GM19099 (cell line): ENCODE results near the gene EXTL1.

Experiments used
- POLR2A ChIP-seq: IDR thresholded peaks from 3 replicates; pipeline ENCODE4 v1.6.1; 2011; ENCODE audit warnings: low read depth; ENCODE audit not compliant: insufficient read length; ENCODE audit errors: extremely low read depth

EXTL1 gene

GRCh38 chr1:26041401-26041800 is 19.8 kb downstream of the EXTL1 start:
- no peak for TF ChIP-seq POLR2A

- TF ChIP-seq POLR2A, result no peak
Measured at GRCh38 chr1:26041978-26042377, 20.4 kb downstream of the EXTL1 start.

GRCh38 chr1:26043765-26044164 is 22.2 kb downstream of the EXTL1 start:
- no peak for TF ChIP-seq POLR2A

- TF ChIP-seq POLR2A, result no peak
Measured at GRCh38 chr1:26044414-26044813, 22.8 kb downstream of the EXTL1 start.

GRCh38 chr1:26044971-26045721 is 23.6 kb downstream of the EXTL1 start:
- no peak for TF ChIP-seq POLR2A

GRCh38 chr1:26045722-26046245 is 24.2 kb downstream of the EXTL1 start, which contains the start of gene SLC30A2:
Gene SLC30A2 (minus strand): TSS chr1:26046118. CDS start chr1:26045896, 222 bp downstream.
- no peak for TF ChIP-seq POLR2A

- TF ChIP-seq POLR2A, result no peak
Measured at GRCh38 chr1:26046246-26047095, 24.9 kb downstream of the EXTL1 start.

- TF ChIP-seq POLR2A, result no peak
Measured at GRCh38 chr1:26047278-26047874, 25.8 kb downstream of the EXTL1 start.

GRCh38 chr1:26049531-26050247 is 28.1 kb downstream of the EXTL1 start:
- TF ChIP-seq POLR2A, result no peak

- TF ChIP-seq POLR2A, result no peak
Measured at GRCh38 chr1:26050248-26050640, 28.7 kb downstream of the EXTL1 start.

GRCh38 chr1:26053718-26054560 is 32.4 kb downstream of the EXTL1 start:
- TF ChIP-seq POLR2A, result no peak

- no peak for TF ChIP-seq POLR2A
Measured at GRCh38 chr1:26055041-26055440, 33.5 kb downstream of the EXTL1 start.

GRCh38 chr1:26057189-26057588 is 35.6 kb downstream of the EXTL1 start:
- no peak for TF ChIP-seq POLR2A
